BE2C (cell line): Measurements from ENCODE around the gene DEFB129.
A peak's percentile ranks its signal among the peaks of the same experiment; 100 is the strongest.
"Not testable (repeated sequence)": the region's sequence is repeated elsewhere in the genome, so short reads cannot be mapped to it uniquely, and the experiment has no call there.

ENCODE experiments used
- DNase-seq: peaks from one replicate; pipeline ENCODE4 v3.0.0-alpha.2; 2020
- H3K27me3 ChIP-seq: fragments of 250-450 bp; sonication (Bioruptor Pico); 2 replicates; pipeline ENCODE4 v1.5.1; 2020; ENCODE audit warnings: mild to moderate bottlenecking
- H3K36me3 ChIP-seq: fragments of 250-450 bp; sonication (Bioruptor Pico); 2 replicates; pipeline ENCODE4 v1.5.1; 2020; ENCODE audit warnings: mild to moderate bottlenecking
- H3K4me1 ChIP-seq: fragments of 250-450 bp; sonication (Bioruptor Pico); 2 replicates; pipeline ENCODE4 v1.5.1; 2020
- H3K4me3 ChIP-seq: 2 replicates; pipeline ENCODE4 v1.5.1; 2011; ENCODE audit warnings: low read depth, low read length
- H3K9me3 ChIP-seq: fragments of 250-450 bp; sonication (Bioruptor Pico); 2 replicates; pipeline ENCODE4 v1.5.1; 2020
- TF ChIP-seq, protein P1 (sequence below): IDR thresholded peaks from 2 replicates; pipeline ENCODE4 v1.5.1; 2012; ENCODE audit warnings: mild to moderate bottlenecking, low read depth, low read length

DEFB129 gene

DNA sequence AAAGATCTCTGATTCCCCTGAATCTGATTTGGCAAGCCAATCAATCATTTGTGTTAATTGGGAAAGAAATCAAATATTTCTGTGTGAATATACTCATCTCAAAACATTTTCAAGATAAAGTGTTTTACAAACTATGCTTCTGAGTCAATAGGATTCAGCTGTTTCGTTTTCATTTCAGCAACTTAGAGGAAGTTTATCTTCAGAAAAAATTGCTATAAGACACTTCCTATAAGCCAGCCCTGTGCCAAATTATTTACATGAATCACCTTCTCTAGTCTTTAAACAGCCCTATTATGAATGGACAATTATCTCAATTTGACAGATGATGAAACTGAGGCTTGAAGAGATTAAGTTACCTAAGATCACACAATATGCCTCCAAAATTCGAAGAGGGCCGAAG, 10.9 kb downstream of the DEFB129 start:
- no peak for DNase-seq
- H3K9me3 ChIP-seq = no peaks in the 10 kb centered on the region
- H3K4me1 ChIP-seq = no peaks in the 10 kb centered on the region
- no peaks in the 10 kb centered on the region; the same call in 1 of the 2 replicates for H3K27me3 ChIP-seq
- TF ChIP-seq, protein P1, sequence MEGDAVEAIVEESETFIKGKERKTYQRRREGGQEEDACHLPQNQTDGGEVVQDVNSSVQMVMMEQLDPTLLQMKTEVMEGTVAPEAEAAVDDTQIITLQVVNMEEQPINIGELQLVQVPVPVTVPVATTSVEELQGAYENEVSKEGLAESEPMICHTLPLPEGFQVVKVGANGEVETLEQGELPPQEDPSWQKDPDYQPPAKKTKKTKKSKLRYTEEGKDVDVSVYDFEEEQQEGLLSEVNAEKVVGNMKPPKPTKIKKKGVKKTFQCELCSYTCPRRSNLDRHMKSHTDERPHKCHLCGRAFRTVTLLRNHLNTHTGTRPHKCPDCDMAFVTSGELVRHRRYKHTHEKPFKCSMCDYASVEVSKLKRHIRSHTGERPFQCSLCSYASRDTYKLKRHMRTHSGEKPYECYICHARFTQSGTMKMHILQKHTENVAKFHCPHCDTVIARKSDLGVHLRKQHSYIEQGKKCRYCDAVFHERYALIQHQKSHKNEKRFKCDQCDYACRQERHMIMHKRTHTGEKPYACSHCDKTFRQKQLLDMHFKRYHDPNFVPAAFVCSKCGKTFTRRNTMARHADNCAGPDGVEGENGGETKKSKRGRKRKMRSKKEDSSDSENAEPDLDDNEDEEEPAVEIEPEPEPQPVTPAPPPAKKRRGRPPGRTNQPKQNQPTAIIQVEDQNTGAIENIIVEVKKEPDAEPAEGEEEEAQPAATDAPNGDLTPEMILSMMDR = no peak
- no peak overlapping the region for H3K4me3 ChIP-seq
- H3K36me3 ChIP-seq = no peaks in the 10 kb centered on the region

DNA sequence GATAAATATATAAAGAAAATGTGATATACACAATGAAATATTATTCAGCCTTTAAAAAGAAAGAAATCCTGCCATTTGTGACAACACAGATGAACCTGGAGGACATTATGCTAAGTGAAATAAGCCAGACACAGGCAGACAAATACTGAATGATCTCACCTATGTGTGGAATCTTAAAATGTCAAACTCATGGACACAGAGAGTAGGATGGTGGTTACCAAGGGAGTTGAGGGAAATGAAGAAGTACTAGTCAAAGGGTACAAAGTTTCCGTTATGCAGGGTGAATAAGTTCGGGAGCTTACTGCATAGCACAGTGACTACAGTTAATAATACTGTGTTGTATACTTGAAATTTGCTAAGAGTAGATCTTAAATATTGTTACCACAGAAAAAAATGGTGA, 15.8 kb downstream of the DEFB129 start:
- TF ChIP-seq, protein P1 = no peak
- Histone ChIP-seq H3K27me3 (no peaks in the 10 kb centered on the region; the same call in 1 of the 2 replicates), H3K4me3 (no peak overlapping the region), H3K4me1 (no peaks in the 10 kb centered on the region), H3K9me3 (no peaks in the 10 kb centered on the region), H3K36me3 (no peaks in the 10 kb centered on the region)
- DNase-seq = no peak

DNA sequence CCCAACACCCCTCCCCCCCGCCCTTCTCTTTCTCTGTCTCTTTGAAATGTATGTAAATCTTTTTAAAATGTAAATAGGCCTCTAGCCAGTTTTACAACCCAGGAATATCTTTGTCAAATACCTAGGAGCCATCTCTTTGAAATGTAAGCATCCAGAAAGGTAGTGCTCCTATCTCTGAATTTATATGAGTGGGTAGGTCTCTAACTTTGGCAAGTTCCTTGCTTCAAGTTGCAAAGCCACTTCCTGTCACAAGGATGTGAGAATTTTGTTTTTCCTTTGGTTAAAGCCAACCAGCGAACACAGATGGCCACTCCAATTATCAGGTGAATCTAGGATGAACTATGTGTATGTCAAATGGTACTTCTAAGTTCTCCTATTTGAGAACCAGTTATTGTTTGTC, 24.3 kb downstream of the DEFB129 start:
- Histone ChIP-seq H3K36me3 (no peaks in the 10 kb centered on the region), H3K4me1 (no peaks in the 10 kb centered on the region), H3K9me3 (no peaks in the 10 kb centered on the region), H3K27me3 (no peaks in the 10 kb centered on the region), H3K4me3 (no peak overlapping the region)
- TF ChIP-seq, protein P1 = no peak
- DNase-seq = no peak

DNA sequence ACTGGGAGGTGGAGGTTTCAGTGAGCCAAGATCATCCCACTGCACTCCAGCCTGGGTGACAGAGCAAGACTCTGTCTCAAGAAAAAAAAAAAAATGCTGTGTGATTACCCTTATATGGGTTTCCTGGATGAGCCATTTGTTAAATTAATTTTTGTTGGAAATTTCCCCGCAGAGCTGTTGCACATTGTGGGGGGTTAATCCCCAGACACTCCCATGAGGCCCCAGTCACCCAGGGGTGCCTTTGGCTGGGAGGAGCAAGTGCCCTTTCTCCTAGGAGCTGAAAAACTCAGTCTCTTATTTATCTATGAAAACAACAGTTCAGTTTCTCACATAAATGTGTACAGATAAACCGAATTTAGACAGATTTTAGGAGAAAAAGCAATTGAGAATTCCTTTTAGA, 25.7 kb downstream of the DEFB129 start:
- no peak overlapping the region for H3K4me3 ChIP-seq
- H3K9me3 ChIP-seq = no peaks in the 10 kb centered on the region
- no peaks in the 10 kb centered on the region for H3K4me1 ChIP-seq
- H3K27me3 ChIP-seq = no peaks in the 10 kb centered on the region
- DNase-seq = no peak
- H3K36me3 ChIP-seq = no peaks in the 10 kb centered on the region
- TF ChIP-seq, protein P1 = no peak

DNA sequence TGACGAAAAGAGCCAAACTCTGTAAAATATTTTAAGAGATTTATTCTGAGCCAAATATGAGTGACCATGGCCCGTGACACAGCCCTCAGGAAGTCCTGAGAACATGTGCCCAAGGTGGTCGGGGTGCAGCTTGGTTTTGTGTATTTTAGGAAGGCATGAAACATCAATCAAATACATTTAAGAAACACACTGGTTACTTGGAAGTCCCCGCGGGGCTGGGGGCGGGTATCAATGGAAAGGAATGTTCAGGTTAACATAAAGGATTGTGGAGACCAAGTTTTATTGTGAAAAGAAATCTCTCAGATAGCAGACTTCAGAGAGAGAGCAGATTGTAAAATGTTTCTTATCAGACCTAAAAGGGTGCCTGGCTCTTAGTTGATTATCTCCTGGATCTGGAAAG, 26.4 kb downstream of the DEFB129 start:
- not testable (repeated sequence) for H3K9me3 ChIP-seq, H3K36me3 ChIP-seq, DNase-seq, H3K4me1 ChIP-seq, H3K27me3 ChIP-seq, H3K4me3 ChIP-seq

DNA sequence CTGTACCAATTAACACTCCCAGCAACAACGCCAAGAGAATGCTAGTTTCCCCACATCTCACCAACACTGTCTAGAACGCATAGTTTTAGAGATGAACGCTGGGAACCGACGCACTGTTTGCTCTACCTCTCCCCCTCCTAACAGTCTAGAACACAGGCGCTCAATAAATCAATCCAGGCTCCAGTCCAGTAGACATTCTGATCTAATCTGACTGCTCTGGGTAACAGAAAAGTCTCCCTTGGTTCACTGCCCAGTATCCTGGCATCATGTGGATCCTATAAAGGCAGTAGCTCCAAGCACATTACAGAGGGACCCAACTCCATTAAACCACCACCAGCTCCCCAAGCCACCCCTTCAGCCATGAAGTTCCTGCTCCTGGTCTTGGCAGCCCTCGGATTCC, 30.4 kb downstream of the DEFB129 start, which contains the start of gene DEFB132:
Gene DEFB132 (plus strand): TSS at position 306 of the 400 bp plus-strand sequence. CDS start 55 bp downstream, at position 361.
- Histone ChIP-seq H3K27me3 (no peaks in the 10 kb centered on the region), H3K9me3 (no peaks in the 10 kb centered on the region), H3K4me1 (no peaks in the 10 kb centered on the region), H3K4me3 (no peak within 1 kb of the TSS), H3K36me3 (no peaks in the 10 kb centered on the region)
- TF ChIP-seq, protein P1 = no peak
- peak; percentile 25 for DNase-seq
